ENCODE measurements around the gene PCP4.

PCP4 gene

GRCh38 chr21:39951183-39952101 is 84.2 kb downstream of the PCP4 start:
- TF ChIP-seq CTCF (IDR thresholded peaks at IDR 0.05), result no peak

- TF ChIP-seq CTCF (IDR thresholded peaks at IDR 0.05), result no peak
Observed at GRCh38 chr21:39952265-39952664, 85.0 kb downstream of the PCP4 start.

DNA sequence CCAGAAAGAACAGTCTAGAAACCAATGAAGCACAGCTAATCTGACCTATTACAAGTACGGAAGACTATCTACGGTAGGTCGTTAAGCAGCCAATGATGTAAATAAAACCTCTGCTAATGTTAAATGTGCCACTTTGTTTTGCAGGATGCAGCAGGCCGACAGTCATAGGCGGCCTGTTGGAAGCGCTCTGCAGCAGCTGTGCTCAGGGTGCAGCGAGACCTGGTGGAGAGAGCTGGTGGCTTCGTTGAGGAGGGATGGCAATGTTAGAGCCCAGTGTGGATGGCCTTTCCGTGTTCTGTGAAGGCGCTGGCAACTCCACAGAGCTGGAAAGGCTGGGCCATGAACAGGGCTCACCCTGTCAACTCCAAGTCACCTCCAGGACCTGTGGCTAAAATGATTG is 87.3 kb downstream of the PCP4 start:
- no peak for TF ChIP-seq CTCF (IDR thresholded peaks at IDR 0.05)

DNA sequence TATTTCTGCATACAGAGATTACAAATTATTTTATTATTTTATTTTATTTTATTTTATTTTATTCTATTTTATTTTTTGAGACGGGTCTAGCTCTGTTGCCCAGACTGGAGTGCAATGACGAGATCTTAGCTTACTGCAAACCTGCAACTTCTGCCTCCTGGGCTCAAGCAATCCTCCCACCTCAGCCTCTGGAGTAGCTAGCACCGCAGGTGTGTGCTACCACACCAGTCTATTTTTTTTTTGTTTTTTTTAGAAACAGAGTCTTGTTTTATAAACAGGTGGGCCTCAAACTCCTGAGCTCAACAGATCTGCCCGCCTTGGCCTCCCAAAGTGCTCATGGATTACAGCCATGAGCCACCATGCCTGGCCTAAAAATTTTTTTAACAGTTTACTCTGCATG is 88.1 kb downstream of the PCP4 start:
- no peak for TF ChIP-seq CTCF (IDR thresholded peaks at IDR 0.05)

GRCh38 chr21:39956586-39956985 is 89.3 kb downstream of the PCP4 start:
- no peak for TF ChIP-seq CTCF (IDR thresholded peaks at IDR 0.05)

GRCh38 chr21:39958731-39959130 is 91.5 kb downstream of the PCP4 start:
- TF ChIP-seq CTCF (IDR thresholded peaks at IDR 0.05), result no peak

GRCh38 chr21:39961251-39961650 is 94.0 kb downstream of the PCP4 start:
- TF ChIP-seq CTCF (IDR thresholded peaks at IDR 0.05), result no peak

Measured in LNCAP (cell line).